ENCODE data around the gene ODAD3.
"Not testable (repeated sequence)": the region's sequence is repeated elsewhere in the genome, so short reads cannot be mapped to it uniquely, and the experiment has no call there.

ODAD3 gene

GRCh38 chr19:11460207-11460606 lies 25.3 kb upstream of the ODAD3 start:
- DNase-seq (ENCODE audit: low read depth), result no peak

GRCh38 chr19:11458912-11459311 lies 24.0 kb upstream of the ODAD3 start:
- DNase-seq (ENCODE audit: low read depth), result not testable (repeated sequence)

GRCh38 chr19:11458236-11458900 lies 23.4 kb upstream of the ODAD3 start:
- DNase-seq (ENCODE audit: low read depth), result no peak

- DNase-seq (ENCODE audit: low read depth), result no peak
Observed at GRCh38 chr19:11457831-11458230, 22.9 kb upstream of the ODAD3 start.

GRCh38 chr19:11457115-11457514 lies 22.2 kb upstream of the ODAD3 start:
- DNase-seq (ENCODE audit: low read depth), result no peak

GRCh38 chr19:11456659-11457058 lies 21.7 kb upstream of the ODAD3 start:
- DNase-seq (ENCODE audit: low read depth), result no peak

- DNase-seq (ENCODE audit: low read depth), result not testable (repeated sequence)
Observed at GRCh38 chr19:11455233-11455554, 20.3 kb upstream of the ODAD3 start.

GRCh38 chr19:11453468-11454341 lies 18.8 kb upstream of the ODAD3 start:
- no peak for DNase-seq (ENCODE audit: low read depth)

GRCh38 chr19:11452620-11453310 lies 17.8 kb upstream of the ODAD3 start:
- no peak for DNase-seq (ENCODE audit: low read depth)

GRCh38 chr19:11451871-11452619 lies 17.1 kb upstream of the ODAD3 start:
- no peak for DNase-seq (ENCODE audit: low read depth)

GRCh38 chr19:11451327-11451870 lies 16.5 kb upstream of the ODAD3 start:
- no peak for DNase-seq (ENCODE audit: low read depth)

- no peak for DNase-seq (ENCODE audit: low read depth)
Observed at GRCh38 chr19:11450570-11451326, 15.8 kb upstream of the ODAD3 start.

GRCh38 chr19:11448923-11449554 lies 14.1 kb upstream of the ODAD3 start:
- DNase-seq (ENCODE audit: low read depth), result no peak

- DNase-seq (ENCODE audit: low read depth), result no peak
Observed at GRCh38 chr19:11448410-11448809, 13.5 kb upstream of the ODAD3 start.

GRCh38 chr19:11447347-11448262 lies 12.7 kb upstream of the ODAD3 start:
- no peak for DNase-seq (ENCODE audit: low read depth)

- peak; percentile 21 for DNase-seq (ENCODE audit: low read depth)
Observed at GRCh38 chr19:11446652-11447301, 11.9 kb upstream of the ODAD3 start.

- DNase-seq (ENCODE audit: low read depth), result no peak
Observed at GRCh38 chr19:11446271-11446651, 11.3 kb upstream of the ODAD3 start.

- no peak for DNase-seq (ENCODE audit: low read depth)
Observed at GRCh38 chr19:11445141-11445540, 10.2 kb upstream of the ODAD3 start.

GRCh38 chr19:11444059-11444458 lies 9.1 kb upstream of the ODAD3 start:
- DNase-seq (ENCODE audit: low read depth), result no peak

Measured in stimulated activated CD8-positive, alpha-beta memory T cell treated with anti-CD3 and anti-CD28 coated beads, Interleukin-7, amount 100 ng/mL, for 24 hours (primary cell).